Endothelial cell of umbilical vein (primary cell): Measurements from ENCODE around the gene BMP8B. TPM values are rescaled to one million over a fixed set of nuclear protein-coding genes. Genes with fewer than 3 reads are reported as not detected.

ENCODE experiments used
- BruUV-seq: library from RNA; stranded (reverse); fragments of 400-500 nt; replicated peaks from 2 replicates; lab custom pipeline; 2021; lab: Mats Ljungman, UMichigan
- CTCF ChIA-PET: fragments of 300-600, 350-600 bp; sonication (Branson Sonifier 250); formaldehyde crosslinking; loops from one replicate; lab custom pipeline; 2021; ENCODE audit warnings: antibody characterized with exemption, inconsistent platforms; lab: Charles Lee
- POLR2A ChIA-PET: fragments of 300-600, 350-600 bp; sonication (Branson Sonifier 250); formaldehyde crosslinking; loops from one replicate; lab custom pipeline; 2021; ENCODE audit warnings: antibody characterized with exemption, inconsistent platforms; lab: Charles Lee
- DNase-seq: peaks from one replicate; pipeline ENCODE4 v3.0.0-alpha.2; 2011; ENCODE audit warnings: low read depth, low spot score
- FAIRE-seq: peaks from 2 replicates; lab custom pipeline; 2011; peaks lifted over from hg19 to GRCh38; lab: Jason Lieb, UNC
- H2AFZ ChIP-seq: 2 replicates; pipeline ENCODE4 v1.6.0; 2012; ENCODE audit warnings: low read depth, low read length, control low read depth, inconsistent platforms
- H3K27ac ChIP-seq: 2 replicates; pipeline ENCODE4 v1.5.1; 2011; ENCODE audit warnings: low read depth, mild to moderate bottlenecking, control low read depth, low read length, moderate library complexity; ENCODE audit not compliant: insufficient read depth
- H3K27me3 ChIP-seq, 2 experiments: 2 replicates each; pipeline versions ENCODE4 v1.6.0 to v1.6.1; 2011; ENCODE audit warnings: low read length in 2 of 2, mixed read lengths in 1 of 2; ENCODE audit not compliant: control insufficient read depth in 2 of 2, insufficient read depth in 2 of 2
- H3K36me3 ChIP-seq, 2 experiments: 2 replicates in 1 of 2; 3 replicates in 1 of 2; pipeline ENCODE4 v1.5.1; 2011; ENCODE audit warnings: low read length in 2 of 2, mild to moderate bottlenecking in 1 of 2, moderate library complexity in 1 of 2; ENCODE audit not compliant: control insufficient read depth in 2 of 2, insufficient read depth in 2 of 2; ENCODE audit errors: extremely low read depth in 1 of 2
- H3K4me1 ChIP-seq: 3 replicates; pipeline ENCODE4 v1.5.1; 2011; ENCODE audit warnings: mild to moderate bottlenecking, low read length; ENCODE audit not compliant: control insufficient read depth, insufficient read depth; ENCODE audit errors: extremely low read depth
- H3K4me2 ChIP-seq: 2 replicates; pipeline ENCODE4 v1.6.1; 2011; ENCODE audit warnings: low read length, control low read depth, mixed read lengths; ENCODE audit not compliant: insufficient read depth
- H3K4me3 ChIP-seq, 3 experiments: fragments of 200-600 bp in 1 of 3; sonication (generic), shearing (Covaris generic) in 1 of 3; replicated peaks in 1 of 3; 2 replicates each; pipeline ENCODE4 v1.5.1; 2011 to 2016; ENCODE audit warnings: control low read depth in 3 of 3, low read length in 3 of 3, mild to moderate bottlenecking in 2 of 3, inconsistent platforms in 1 of 3, low read depth in 1 of 3, moderate library complexity in 1 of 3; ENCODE audit not compliant: insufficient read depth in 1 of 3
- H3K79me2 ChIP-seq: 2 replicates; pipeline ENCODE4 v1.6.0; 2012; ENCODE audit warnings: low read length, inconsistent platforms; ENCODE audit not compliant: control insufficient read depth, insufficient read depth
- H3K9ac ChIP-seq: replicated peaks from 2 replicates; pipeline ENCODE3; 2011; ENCODE audit warnings: low read length, control low read depth; ENCODE audit not compliant: insufficient read depth; ENCODE audit errors: extremely low read depth
- H3K9me1 ChIP-seq: replicated peaks from 3 replicates; pipeline ENCODE4 v1.6.0; 2011; ENCODE audit warnings: mild to moderate bottlenecking, low read length; ENCODE audit not compliant: control insufficient read depth, insufficient read depth; ENCODE audit errors: extremely low read depth
- H3K9me3 ChIP-seq: replicated peaks from 2 replicates; pipeline ENCODE4 v1.5.1; 2012; ENCODE audit warnings: low read length, inconsistent platforms; ENCODE audit not compliant: control insufficient read depth, insufficient read depth
- H4K20me1 ChIP-seq: replicated peaks from 2 replicates; pipeline ENCODE3; 2011; ENCODE audit warnings: mild to moderate bottlenecking, low read length; ENCODE audit not compliant: control insufficient read depth, insufficient read depth; ENCODE audit errors: extremely low read depth
- CTCF ChIP-seq, 2 donors: IDR thresholded peaks; 1 replicate in 1 of 2; 2 replicates in 1 of 2; pipeline ENCODE4 v1.5.1; 2011; ENCODE audit warnings: low read length in 2 of 2, mild to moderate bottlenecking in 2 of 2, moderate library complexity in 2 of 2, control low read depth in 1 of 2, inconsistent platforms in 1 of 2, low read depth in 1 of 2; ENCODE audit not compliant: insufficient read depth in 1 of 2; ENCODE audit errors: extremely low read depth in 1 of 2
- EZH2 ChIP-seq: IDR thresholded peaks from 2 replicates; pipeline ENCODE4 v1.6.1; 2012; ENCODE audit warnings: borderline replicate concordance, low read depth, mild to moderate bottlenecking, moderate library complexity, low read length, inconsistent platforms; ENCODE audit not compliant: severe bottlenecking
- FOS ChIP-seq: IDR thresholded peaks from 2 replicates; pipeline ENCODE4 v1.6.1; 2011; ENCODE audit warnings: mild to moderate bottlenecking, low read length, moderate library complexity, borderline replicate concordance; ENCODE audit not compliant: insufficient read depth
- GATA2 ChIP-seq: IDR thresholded peaks from 2 replicates; pipeline ENCODE4 v1.7.0; 2011; ENCODE audit warnings: low read depth, mild to moderate bottlenecking, moderate library complexity, mixed read lengths, low read length; ENCODE audit not compliant: insufficient read length, insufficient read depth
- JUN ChIP-seq: IDR thresholded peaks from 2 replicates; pipeline ENCODE4 v1.6.1; 2011; ENCODE audit warnings: borderline replicate concordance, low read depth; ENCODE audit not compliant: insufficient read length, insufficient read depth
- MAX ChIP-seq: IDR thresholded peaks from 2 replicates; pipeline ENCODE4 v1.6.1; 2011; ENCODE audit not compliant: insufficient read depth, insufficient read length
- MYC ChIP-seq: IDR thresholded peaks from one replicate; pipeline ENCODE4 v1.6.1; 2011; ENCODE audit warnings: mild to moderate bottlenecking, low read depth, low read length
- POLR2A ChIP-seq: IDR thresholded peaks from 2 replicates; pipeline ENCODE4 v1.6.1; 2012; ENCODE audit warnings: low read depth, mild to moderate bottlenecking, control low read depth, low read length
- POLR2AphosphoS5 ChIP-seq: IDR thresholded peaks from 2 replicates; pipeline ENCODE4 v1.6.1; 2012; ENCODE audit warnings: low read depth, mild to moderate bottlenecking, control low read depth, low read length, moderate library complexity; ENCODE audit not compliant: insufficient read depth
- dilution Hi-C: fragments of 300-500 bp; cut with MboI; formaldehyde crosslinking; loops from one replicate; pipeline ENCODE4 v1.15.0; 2019; ENCODE audit warnings: low sequenced_read_pairs; ENCODE audit not compliant: extremely low pct_ligation_motif_present
- intact Hi-C: fragments of 100-400 bp; cut with micrococcal nuclease; formaldehyde crosslinking; loops from one replicate; pipeline ENCODE4 v1.10.0; 2022
- polyA plus RNA-seq, 4 experiments: library from polyadenylated mRNA; depleted of rRNA in 3 of 4; stranded (reverse) in 3 of 4; unstranded in 1 of 4; fragments of >200 nt; gene quantifications; 2 replicates each; pipeline versions ENCODE4 v1.2.1 to v1.2.3, GENCODE V29; 2011 to 2012; ENCODE audit warnings: missing spikeins in 1 of 4
- total RNA-seq: library from RNA; stranded (reverse); gene quantifications from 2 replicates; pipeline ENCODE4 v1.2.3, GENCODE V29; 2021

Gene BMP8B
- total and polyA plus RNA-seq, 2 donors (not counting 3 experiments of a cell fraction or from before 2014, with no cell fraction given), result 0.07 TPM; not detected in 1

- BruUV-seq, result TSS peak; percentile 71
- H2AFZ ChIP-seq, result peak within 1 kb of the TSS; percentile 79
- peak within 1 kb of the TSS; percentile 77 for H3K4me2 ChIP-seq
- H3K9me3 ChIP-seq, result no peaks in the 10 kb centered on the region
- H3K27me3 ChIP-seq, result peaks cover 3 to 9% of the 10 kb centered on the region in 2 experiments
- no peaks in the 10 kb centered on the region for H3K9me1 ChIP-seq
- H3K79me2 ChIP-seq, result peaks cover 5% of the 10 kb centered on the region
- dilution Hi-C loops (no loop called here), intact Hi-C loops (no loop called here)
- FAIRE-seq, result peak; percentile 94
- TF ChIP-seq POLR2AphosphoS5 (peak; percentile 80), JUN (no peak), POLR2A (peak; percentile 85), FOS (no peak)
- peak within 1 kb of the TSS; percentile 73 for H3K9ac ChIP-seq
- H3K36me3 ChIP-seq, result peaks cover 8 to 9% of the 10 kb centered on the region in 2 experiments
- peak within 1 kb of the TSS; percentile 43 for H3K27ac ChIP-seq
- peaks cover 8% of the 10 kb centered on the region for H3K4me1 ChIP-seq
- ChIA-PET POLR2A (interaction anchor here (0.5 to 0.6 kb wide), 3 partner anchors 182 to 835 kb away, joined by 3 to 5 read pairs (median 4); partner anchors contain the start of gene ZMPSTE24), CTCF (interaction anchor here (0.6 to 2.2 kb wide), 9 partner anchors 8 to 133 kb away, joined by 3 to 12 read pairs (median 4); partner anchors contain the start of gene NT5C1A)
- peak within 1 kb of the TSS; percentile 60 to 88 (median 81) for H3K4me3 ChIP-seq
- H4K20me1 ChIP-seq, result no peaks in the 10 kb centered on the region
- DNase-seq, result peak; percentile 88
These were observed 49.9 kb downstream of the BMP8B start, which contains the start of gene PPIE for GRCh38 chr1:39738622-39739366. Gene PPIE (plus strand): TSS chr1:39738882. CDS start chr1:39738901, 19 bp downstream.

- H3K4me3 ChIP-seq, result no peak overlapping the region
- H3K9me1 ChIP-seq, result no peaks in the 10 kb centered on the region
- no peak overlapping the region for H3K4me2 ChIP-seq
- H3K36me3 ChIP-seq, result peaks cover 0 to 5% of the 10 kb centered on the region in 2 experiments
- FAIRE-seq, result no peak
- no peaks in the 10 kb centered on the region for H3K9me3 ChIP-seq
- no peaks in the 10 kb centered on the region for H4K20me1 ChIP-seq
- peaks cover 5% of the 10 kb centered on the region for H3K79me2 ChIP-seq
- H3K27me3 ChIP-seq, result peaks cover 11 to 18% of the 10 kb centered on the region in 2 experiments
- CTCF ChIA-PET, result interaction anchor here (1.7 to 2.2 kb wide), 3 partner anchors 18 to 132 kb away, joined by 4 to 12 read pairs (median 12); partner anchors contain the start of gene NT5C1A
- DNase-seq, result no peak
- POLR2A ChIA-PET, result no interaction called here
- no peak overlapping the region for H3K27ac ChIP-seq
- peaks cover 8% of the 10 kb centered on the region for H3K4me1 ChIP-seq
- H2AFZ ChIP-seq, result no peak overlapping the region
- intact Hi-C loops, result no loop called here
- dilution Hi-C loops, result no loop called here
- BruUV-seq, result no TSS peak
- TF ChIP-seq EZH2 (no peak), FOS (no peak), POLR2AphosphoS5 (no peak), MYC (no peak), JUN (no peak), MAX (no peak), POLR2A (no peak), CTCF (IDR thresholded peaks at IDR 0.05; ENCODE audit: extremely low read depth in 1 of 2, insufficient read depth in 1 of 2, low read depth in 1 of 2, low read length in 2 of 2) (no peak), GATA2 (no peak)
- H3K9ac ChIP-seq, result no peak overlapping the region
These were observed 51.0 kb downstream of the BMP8B start for GRCh38 chr1:39737546-39738169.
